ENCODE data around the gene GDF10.

DNA sequence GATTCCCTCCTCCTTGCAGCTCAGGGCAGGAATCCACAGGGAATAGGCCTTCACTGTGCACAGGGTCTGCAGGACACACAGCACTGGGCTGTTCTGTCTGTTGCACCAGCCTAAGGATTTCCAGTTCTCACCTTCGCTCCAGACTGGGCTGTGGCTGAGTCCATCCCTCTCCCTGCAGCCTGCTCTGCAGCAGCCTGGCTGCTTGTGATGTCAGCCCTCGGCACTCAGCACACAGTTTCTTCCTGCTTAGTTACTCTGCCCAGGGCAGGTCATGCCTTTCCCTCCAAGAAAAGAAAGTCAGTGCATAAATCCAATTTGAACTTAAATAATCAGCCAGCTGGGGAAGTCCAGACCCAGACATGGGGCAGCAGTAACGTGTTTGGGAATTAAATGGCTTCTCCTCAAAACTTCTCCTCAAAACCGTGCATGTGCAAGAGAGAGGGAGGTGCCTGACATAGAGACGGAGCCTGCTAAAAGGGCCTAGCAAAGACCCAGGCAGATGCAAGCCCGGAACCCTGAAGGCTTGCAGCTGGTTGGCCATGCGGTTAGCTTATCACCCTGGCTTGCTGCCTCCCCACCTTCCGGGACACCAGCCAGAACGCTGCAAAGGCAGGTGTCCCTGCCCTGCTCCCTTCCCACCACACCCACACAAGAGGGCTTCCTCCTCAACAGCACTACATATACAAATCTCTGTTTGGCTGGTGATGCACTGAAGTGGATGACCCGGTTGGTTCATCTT, 11.4 kb downstream of the GDF10 start:
- TF ChIP-seq, protein P1, sequence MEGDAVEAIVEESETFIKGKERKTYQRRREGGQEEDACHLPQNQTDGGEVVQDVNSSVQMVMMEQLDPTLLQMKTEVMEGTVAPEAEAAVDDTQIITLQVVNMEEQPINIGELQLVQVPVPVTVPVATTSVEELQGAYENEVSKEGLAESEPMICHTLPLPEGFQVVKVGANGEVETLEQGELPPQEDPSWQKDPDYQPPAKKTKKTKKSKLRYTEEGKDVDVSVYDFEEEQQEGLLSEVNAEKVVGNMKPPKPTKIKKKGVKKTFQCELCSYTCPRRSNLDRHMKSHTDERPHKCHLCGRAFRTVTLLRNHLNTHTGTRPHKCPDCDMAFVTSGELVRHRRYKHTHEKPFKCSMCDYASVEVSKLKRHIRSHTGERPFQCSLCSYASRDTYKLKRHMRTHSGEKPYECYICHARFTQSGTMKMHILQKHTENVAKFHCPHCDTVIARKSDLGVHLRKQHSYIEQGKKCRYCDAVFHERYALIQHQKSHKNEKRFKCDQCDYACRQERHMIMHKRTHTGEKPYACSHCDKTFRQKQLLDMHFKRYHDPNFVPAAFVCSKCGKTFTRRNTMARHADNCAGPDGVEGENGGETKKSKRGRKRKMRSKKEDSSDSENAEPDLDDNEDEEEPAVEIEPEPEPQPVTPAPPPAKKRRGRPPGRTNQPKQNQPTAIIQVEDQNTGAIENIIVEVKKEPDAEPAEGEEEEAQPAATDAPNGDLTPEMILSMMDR (IDR thresholded peaks at IDR 0.05): no peak
- TF ChIP-seq POLR2A (IDR thresholded peaks at IDR 0.05): no peak
